CD14-positive monocyte (primary cell): ENCODE results near the gene SLC5A5. TPM values are rescaled to one million over a fixed set of nuclear protein-coding genes. Genes with fewer than 3 reads are reported as not detected.

ENCODE experiments used
- DNase-seq, 3 donors: peaks; one replicate each; pipeline ENCODE4 v3.0.0-alpha.2; 2011 to 2022
- H2AFZ ChIP-seq: 2 replicates; pipeline ENCODE4 v1.6.0; 2012; ENCODE audit warnings: mild to moderate bottlenecking, low read depth, low read length, inconsistent platforms; ENCODE audit not compliant: insufficient read depth, poor library complexity, severe bottlenecking
- H3K27ac ChIP-seq, 2 donors: 1 replicate in 1 of 2; 2 replicates in 1 of 2; pipeline ENCODE4 v1.5.1; 2012 to 2013; ENCODE audit warnings: low read length in 2 of 2, control low read depth in 1 of 2, inconsistent platforms in 1 of 2, low read depth in 1 of 2, mild to moderate bottlenecking in 1 of 2
- H3K27me3 ChIP-seq, 2 donors: one replicate each; pipeline versions ENCODE4 v1.6.0 to v1.6.1; 2011 to 2013; ENCODE audit warnings: low read length in 2 of 2; ENCODE audit not compliant: control insufficient read depth in 2 of 2, insufficient read depth in 2 of 2
- H3K36me3 ChIP-seq, 2 donors: replicated peaks in 1 of 2; 1 replicate in 1 of 2; 2 replicates in 1 of 2; pipeline versions ENCODE4 v1.5.1 to v1.6.1; 2012 to 2013; ENCODE audit warnings: low read length in 2 of 2, control low read depth in 1 of 2, inconsistent platforms in 1 of 2, mild to moderate bottlenecking in 1 of 2; ENCODE audit not compliant: insufficient read depth in 2 of 2, control insufficient read depth in 1 of 2
- H3K4me1 ChIP-seq, 2 donors: 1 replicate in 1 of 2; 2 replicates in 1 of 2; pipeline versions ENCODE4 v1.5.1 to v1.6.1; 2012 to 2013; ENCODE audit warnings: low read length in 2 of 2, control low read depth in 1 of 2, inconsistent platforms in 1 of 2, mild to moderate bottlenecking in 1 of 2, moderate library complexity in 1 of 2; ENCODE audit not compliant: insufficient read depth in 2 of 2, control insufficient read depth in 1 of 2
- H3K4me2 ChIP-seq: replicated peaks from 2 replicates; pipeline ENCODE3; 2012; ENCODE audit warnings: low read length, moderate library complexity, mild to moderate bottlenecking; ENCODE audit not compliant: poor library complexity, severe bottlenecking; ENCODE audit errors: extremely low read depth
- H3K4me3 ChIP-seq, 3 experiments: fragments of 200-600 bp in 1 of 3; sonication (generic) in 1 of 3; replicated peaks in 1 of 3; 1 replicate in 2 of 3; 2 replicates in 1 of 3; pipeline ENCODE4 v1.5.1; 2011 to 2013; ENCODE audit warnings: low read length in 3 of 3, mild to moderate bottlenecking in 3 of 3, control low read depth in 2 of 3, low read depth in 2 of 3, inconsistent platforms in 1 of 3, moderate library complexity in 1 of 3
- H3K79me2 ChIP-seq: 2 replicates; pipeline ENCODE4 v1.6.0; 2012; ENCODE audit warnings: mild to moderate bottlenecking, control low read depth, inconsistent platforms, low read length, moderate library complexity; ENCODE audit not compliant: insufficient read depth
- H3K9ac ChIP-seq: 2 replicates; pipeline ENCODE4 v1.6.0; 2017; ENCODE audit warnings: low read length, mild to moderate bottlenecking; ENCODE audit not compliant: insufficient read depth, poor library complexity, severe bottlenecking
- H3K9me3 ChIP-seq, 2 donors: replicated peaks in 1 of 2; 1 replicate in 1 of 2; 2 replicates in 1 of 2; pipeline versions ENCODE4 v1.5.1 to v1.6.1; 2012 to 2013; ENCODE audit warnings: low read length in 2 of 2, control low read depth in 1 of 2; ENCODE audit not compliant: control insufficient read depth in 1 of 2, insufficient read depth in 1 of 2
- H4K20me1 ChIP-seq: 2 replicates; pipeline ENCODE4 v1.6.0; 2012; ENCODE audit warnings: mild to moderate bottlenecking, low read length, control low read depth, moderate library complexity; ENCODE audit not compliant: insufficient read depth
- H3K27ac Mint-ChIP-seq, 7 donors: one replicate each; pipeline ENCODE4 v1.8.0; 2020; ENCODE audit warnings: mild to moderate bottlenecking in 7 of 7, mixed read lengths in 7 of 7, moderate library complexity in 6 of 7, inconsistent platforms in 2 of 7
- H3K27me3 Mint-ChIP-seq, 3 donors: one replicate each; pipeline ENCODE4 v1.8.0; 2021 to 2022; ENCODE audit warnings: low read depth in 3 of 3, mild to moderate bottlenecking in 3 of 3, mixed read lengths in 3 of 3, moderate library complexity in 3 of 3, inconsistent platforms in 1 of 3
- H3K36me3 Mint-ChIP-seq, 2 donors: one replicate each; pipeline ENCODE4 v1.8.0; 2020; ENCODE audit warnings: mixed read lengths in 2 of 2, inconsistent platforms in 1 of 2, mild to moderate bottlenecking in 1 of 2
- H3K4me1 Mint-ChIP-seq: one replicate; pipeline ENCODE4 v1.8.0; 2020; ENCODE audit warnings: mild to moderate bottlenecking, mixed read lengths
- H3K4me3 Mint-ChIP-seq, 2 donors: one replicate each; pipeline ENCODE4 v1.8.0; 2020; ENCODE audit warnings: mild to moderate bottlenecking in 2 of 2, mixed read lengths in 2 of 2, moderate library complexity in 1 of 2
- H3K9me3 Mint-ChIP-seq, 7 donors: one replicate each; pipeline ENCODE4 v1.8.0; 2020 to 2022; ENCODE audit warnings: mixed read lengths in 7 of 7, mild to moderate bottlenecking in 6 of 7, moderate library complexity in 6 of 7, inconsistent platforms in 2 of 7
- CTCF ChIP-seq: fragments of 200-600 bp; IDR thresholded peaks from one replicate; pipeline ENCODE4 v1.8.0; 2022; ENCODE audit warnings: antibody characterized with exemption, mild to moderate bottlenecking
- WGBS: methylation state at CpG from one replicate; pipeline ENCODE4 v1.1.5; 2013; ENCODE audit warnings: missing lambda C conversion rate; ENCODE audit not compliant: insufficient coverage; 5-methylcytosine and 5-hydroxymethylcytosine counted together
- intact Hi-C, 2 donors: fragments of 100-400 bp; cut with micrococcal nuclease; formaldehyde crosslinking; loops; one replicate each; pipeline versions ENCODE4 v1.15.0 to v1.15.1; 2023
- polyA plus RNA-seq, 3 donors: library from polyadenylated mRNA; depleted of rRNA in 1 of 3; unstranded in 2 of 3; stranded (reverse) in 1 of 3; fragments of 300-500 nt in 2 of 3; fragments of >200 nt in 1 of 3; fragmentation: Illumina TruSeq in 2 of 3; gene quantifications; 1 replicate in 2 of 3; 2 replicates in 1 of 3; pipeline ENCODE4 v1.2.3, GENCODE V29; 2012 to 2021

SLC5A5 gene
- polyA plus RNA-seq, 3 donors, result 0.03 TPM; not detected in 2

- H3K36me3 Mint-ChIP-seq, result no peaks in the 10 kb centered on the region
- H3K27ac ChIP-seq, result no peak overlapping the region
- H3K27me3 Mint-ChIP-seq, result peaks cover 3 to 4% (median 3%) of the 10 kb centered on the region in 3 donors
- H3K4me2 ChIP-seq, result no peak overlapping the region
- no peak overlapping the region for H3K9ac ChIP-seq
- no peaks in the 10 kb centered on the region for H3K36me3 ChIP-seq
- no peaks in the 10 kb centered on the region for H3K9me3 ChIP-seq
- intact Hi-C loops, result no loop called here
- no peak for DNase-seq
- no peak overlapping the region for H3K27ac Mint-ChIP-seq
- H3K4me1 Mint-ChIP-seq, result no peaks in the 10 kb centered on the region
- H3K79me2 ChIP-seq, result no peaks in the 10 kb centered on the region
- H3K27me3 ChIP-seq, result no peaks in the 10 kb centered on the region
- WGBS, result 88% methylated on average over 5 of the region's 7 CpGs
- no peak overlapping the region for H3K4me3 ChIP-seq
- H3K4me1 ChIP-seq, result no peaks in the 10 kb centered on the region
- H2AFZ ChIP-seq, result no peak overlapping the region
- no peak for TF ChIP-seq CTCF
- no peaks in the 10 kb centered on the region for H3K9me3 Mint-ChIP-seq
- no peaks in the 10 kb centered on the region for H4K20me1 ChIP-seq
- no peak overlapping the region for H3K4me3 Mint-ChIP-seq
Measured at GRCh38 chr19:17881701-17882100, 10.0 kb downstream of the SLC5A5 start.

GRCh38 chr19:17883627-17884410 is 12.1 kb downstream of the SLC5A5 start:
- Histone ChIP-seq H3K4me2 (no peak overlapping the region), H3K9me3 (no peaks in the 10 kb centered on the region), H2AFZ (no peak overlapping the region), H3K36me3 (no peaks in the 10 kb centered on the region), H3K27ac (no peak overlapping the region), H3K27me3 (no peaks in the 10 kb centered on the region), H4K20me1 (no peaks in the 10 kb centered on the region), H3K79me2 (no peaks in the 10 kb centered on the region), H3K4me1 (no peaks in the 10 kb centered on the region), H3K9ac (no peak overlapping the region), H3K4me3 (no peak overlapping the region)
- intact Hi-C loops, result no loop called here
- no peaks in the 10 kb centered on the region for H3K9me3 Mint-ChIP-seq
- H3K4me3 Mint-ChIP-seq, result no peak overlapping the region
- H3K36me3 Mint-ChIP-seq, result no peaks in the 10 kb centered on the region
- no peaks in the 10 kb centered on the region for H3K4me1 Mint-ChIP-seq
- no peak for DNase-seq
- peaks cover 3 to 6% (median 3%) of the 10 kb centered on the region in 3 donors for H3K27me3 Mint-ChIP-seq
- TF ChIP-seq CTCF, result no peak
- no peak overlapping the region for H3K27ac Mint-ChIP-seq
- 88% methylated on average over 24 of the region's 33 CpGs for WGBS
